Measurements from ENCODE around the gene RPS6KC1.

GRCh38 chr1:213051127-213051880 lies at the start of gene RPS6KC1:
- peak in 2 of 4 experiments; percentile 13 to 15 for TF ChIP-seq CTCF (IDR thresholded peaks at IDR 0.05)
- peak in 1 of 2 donors; percentile 11 for TF ChIP-seq POLR2A (IDR thresholded peaks at IDR 0.05)

Measured in sigmoid colon (tissue), 3 donors.